GM12878 (cell line): ENCODE data around the gene PRR12.

Experiments
- CTCF ChIP-seq, 3 experiments: IDR thresholded peaks in 2 of 3; conservative IDR thresholded peaks in 1 of 3; 2 replicates each; pipeline ENCODE4 v1.5.1; 2011; ENCODE audit warnings: low read depth in 3 of 3, low read length in 3 of 3, mild to moderate bottlenecking in 3 of 3, control low read depth in 2 of 3, moderate library complexity in 2 of 3, inconsistent platforms in 1 of 3, mixed read lengths in 1 of 3; ENCODE audit not compliant: control insufficient read depth in 2 of 3, insufficient read depth in 1 of 3; ENCODE audit errors: extremely low read depth in 1 of 3
- EP300 ChIP-seq, 2 experiments: fragments of 150-350 bp in 1 of 2; IDR thresholded peaks; 2 replicates each; pipeline ENCODE4 v1.6.1; 2011 to 2012; ENCODE audit warnings: low read depth in 2 of 2, low read length in 2 of 2, borderline replicate concordance in 1 of 2, improper control_type of control experiment in 1 of 2, inconsistent platforms in 1 of 2; ENCODE audit not compliant: control insufficient read depth in 1 of 2
- NKRF ChIP-seq: fragments of 450-650 bp; conservative IDR thresholded peaks from 2 replicates; pipeline ENCODE4 v1.6.1; 2017; ENCODE audit warnings: mild to moderate bottlenecking, moderate library complexity
- PRDM15 ChIP-seq: fragments of 450-650 bp; formaldehyde crosslinking; IDR thresholded peaks from 2 replicates; pipeline ENCODE4 v1.4.0; 2020; ENCODE audit warnings: mild to moderate bottlenecking, moderate library complexity

GRCh38 chr19:49658139-49658517, 67.1 kb downstream of the PRR12 start:
- TF ChIP-seq EP300 (IDR thresholded peaks at IDR 0.05; ENCODE audit: borderline replicate concordance in 1 of 2, control insufficient read depth in 1 of 2, low read depth in 2 of 2, low read length in 2 of 2) (no peak), NKRF (no peak), CTCF (IDR thresholded peaks at IDR 0.05 in 2 of 3, conservative IDR thresholded peaks at IDR 0.05 in 1 of 3; ENCODE audit: control insufficient read depth in 2 of 3, extremely low read depth in 1 of 3, insufficient read depth in 1 of 3, low read depth in 3 of 3, low read length in 3 of 3) (no peak), PRDM15 (no peak)
